Esophagus muscularis mucosa (tissue), 4 donors: ENCODE data around the gene NAP1L5.

ENCODE experiments used
- EP300 ChIP-seq: sonication (generic); formaldehyde crosslinking; IDR thresholded peaks from one replicate; pipeline ENCODE4 v1.6.1; 2017; ENCODE audit warnings: antibody characterized with exemption
- POLR2A ChIP-seq: fragments of 450-650 bp; IDR thresholded peaks from one replicate; pipeline ENCODE4 v1.6.1; 2017; ENCODE audit warnings: antibody characterized with exemption, moderate library complexity, mild to moderate bottlenecking, low read depth
- POLR2AphosphoS5 ChIP-seq, 2 donors: sonication (generic); formaldehyde crosslinking; IDR thresholded peaks; one replicate each; pipeline ENCODE4 v1.6.1; 2017; ENCODE audit warnings: antibody characterized with exemption in 2 of 2
- TF ChIP-seq, protein P1 (sequence below), 3 experiments: fragments of 200-600 bp in 2 of 3; fragments of 450-650 bp in 1 of 3; sonication (generic) in 2 of 3; IDR thresholded peaks; one replicate each; pipeline ENCODE4 v1.5.1; 2017 to 2019; ENCODE audit warnings: antibody characterized with exemption in 3 of 3, mild to moderate bottlenecking in 2 of 3, moderate library complexity in 1 of 3

DNA sequence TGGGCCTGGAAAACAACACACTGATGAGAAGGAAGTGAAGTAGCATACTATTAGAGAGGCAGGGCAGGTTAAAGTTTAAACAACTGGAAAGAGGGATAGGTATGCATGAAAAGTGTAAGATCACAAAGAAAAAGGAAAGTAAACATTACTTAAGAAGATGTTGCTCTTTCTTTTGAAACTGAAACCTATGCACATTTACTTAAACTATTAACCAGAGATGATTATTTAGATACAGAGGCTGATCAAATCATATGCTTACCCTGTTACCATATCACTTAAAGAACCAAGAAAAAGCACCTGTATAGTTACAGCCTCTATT lies 37.8 kb downstream of the NAP1L5 start:
- TF ChIP-seq, protein P1, sequence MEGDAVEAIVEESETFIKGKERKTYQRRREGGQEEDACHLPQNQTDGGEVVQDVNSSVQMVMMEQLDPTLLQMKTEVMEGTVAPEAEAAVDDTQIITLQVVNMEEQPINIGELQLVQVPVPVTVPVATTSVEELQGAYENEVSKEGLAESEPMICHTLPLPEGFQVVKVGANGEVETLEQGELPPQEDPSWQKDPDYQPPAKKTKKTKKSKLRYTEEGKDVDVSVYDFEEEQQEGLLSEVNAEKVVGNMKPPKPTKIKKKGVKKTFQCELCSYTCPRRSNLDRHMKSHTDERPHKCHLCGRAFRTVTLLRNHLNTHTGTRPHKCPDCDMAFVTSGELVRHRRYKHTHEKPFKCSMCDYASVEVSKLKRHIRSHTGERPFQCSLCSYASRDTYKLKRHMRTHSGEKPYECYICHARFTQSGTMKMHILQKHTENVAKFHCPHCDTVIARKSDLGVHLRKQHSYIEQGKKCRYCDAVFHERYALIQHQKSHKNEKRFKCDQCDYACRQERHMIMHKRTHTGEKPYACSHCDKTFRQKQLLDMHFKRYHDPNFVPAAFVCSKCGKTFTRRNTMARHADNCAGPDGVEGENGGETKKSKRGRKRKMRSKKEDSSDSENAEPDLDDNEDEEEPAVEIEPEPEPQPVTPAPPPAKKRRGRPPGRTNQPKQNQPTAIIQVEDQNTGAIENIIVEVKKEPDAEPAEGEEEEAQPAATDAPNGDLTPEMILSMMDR (IDR thresholded peaks at IDR 0.05): no peak
- TF ChIP-seq POLR2AphosphoS5 (IDR thresholded peaks at IDR 0.05): no peak
- no peak for TF ChIP-seq EP300
- TF ChIP-seq POLR2A: no peak
